K562 (cell line): ENCODE data around the gene ARFRP1. TPM values are rescaled to one million over a fixed set of nuclear protein-coding genes. Genes with fewer than 3 reads are reported as not detected.

ENCODE experiments used
- ATF7 ChIP-seq: fragments of 450-650 bp; IDR thresholded peaks from 2 replicates; pipeline ENCODE4 v1.7.1; 2014; ENCODE audit warnings: mild to moderate bottlenecking, moderate library complexity
- BCL6 ChIP-seq: fragments of 250-450 bp; sonication (Bioruptor Pico); IDR thresholded peaks from 2 replicates; pipeline ENCODE4 v1.4.0; 2020
- CLOCK ChIP-seq: fragments of 250-450 bp; sonication (Bioruptor Pico); IDR thresholded peaks from 2 replicates; pipeline ENCODE4 v1.4.0; 2020; ENCODE audit warnings: mild to moderate bottlenecking, moderate library complexity, borderline replicate concordance
- CREB3L1 ChIP-seq: fragments of 450-650 bp; IDR thresholded peaks from 2 replicates; pipeline ENCODE4 v1.6.1; 2014; ENCODE audit warnings: low read depth, mild to moderate bottlenecking, moderate library complexity, borderline replicate concordance
- ESRRA ChIP-seq: fragments of 450-650 bp; IDR thresholded peaks from 2 replicates; pipeline ENCODE4 v1.6.1; 2014; ENCODE audit warnings: low read depth, mild to moderate bottlenecking, moderate library complexity, borderline replicate concordance
- HDAC6 ChIP-seq: IDR thresholded peaks from 2 replicates; pipeline ENCODE4 v1.6.1; 2012; ENCODE audit warnings: low read depth, mild to moderate bottlenecking, control low read depth, inconsistent platforms, low read length, moderate library complexity
- KAT7 ChIP-seq: sonication (generic); formaldehyde crosslinking; IDR thresholded peaks from 2 replicates; pipeline ENCODE4 v1.8.0; 2022; ENCODE audit warnings: missing genetic modification reagents, mild to moderate bottlenecking, borderline replicate concordance
- POLR2AphosphoS2 ChIP-seq: IDR thresholded peaks from 2 replicates; pipeline ENCODE4 v1.6.1; 2012; ENCODE audit warnings: low read length, improper control_type of control experiment
- SRSF7 ChIP-seq: fragments of 200-400 bp; formaldehyde crosslinking; optimal IDR thresholded peaks from 2 replicates; pipeline ENCODE3; 2017; ENCODE audit warnings: mild to moderate bottlenecking, low read depth, low read length
- TAF9B ChIP-seq: fragments of 450-650 bp; IDR thresholded peaks from 2 replicates; pipeline ENCODE4 v1.6.1; 2018; ENCODE audit warnings: mild to moderate bottlenecking; ENCODE audit not compliant: partially characterized antibody
- TCF7L2 ChIP-seq: fragments of 150-350 bp; IDR thresholded peaks from 2 replicates; pipeline ENCODE4 v1.6.1; 2016; ENCODE audit warnings: low read depth, mild to moderate bottlenecking, low read length, moderate library complexity
- ZFX ChIP-seq: sonication (generic); formaldehyde crosslinking; IDR thresholded peaks from 2 replicates; pipeline ENCODE4 v1.8.0; 2022; ENCODE audit warnings: mild to moderate bottlenecking, missing genetic modification reagents, moderate library complexity
- ZNF551 ChIP-seq: fragments of 250-450 bp; sonication (Bioruptor Pico); IDR thresholded peaks from 2 replicates; pipeline ENCODE4 v1.5.0; 2021; ENCODE audit warnings: mild to moderate bottlenecking, moderate library complexity
- ZSCAN32 ChIP-seq: fragments of 450-650 bp; formaldehyde crosslinking; IDR thresholded peaks from 2 replicates; pipeline ENCODE4 v1.4.0; 2020; ENCODE audit warnings: mild to moderate bottlenecking, moderate library complexity
- polyA plus RNA-seq, 8 experiments: library from polyadenylated mRNA; depleted of rRNA in 4 of 8; stranded (reverse) in 5 of 8; unstranded in 3 of 8; fragments of >200 nt; fragmentation: Nextera tagmentation in 2 of 8; fragmentation: Illumina TruSeq in 1 of 8; extraction: Ambion mirVana in 2 of 8; extraction: Trizol in 1 of 8; gene quantifications; 2 replicates each; pipeline versions ENCODE4 v1.2.1 to v1.2.3, GENCODE V29; 2011 to 2014; ENCODE audit warnings: inconsistent platforms in 1 of 8, missing spikeins in 1 of 8
- total RNA-seq, 7 experiments: library from RNA; depleted of rRNA in 6 of 7; stranded (reverse); fragments of >200 nt in 6 of 7; fragmentation: Illumina TruSeq in 2 of 7; extraction: Trizol in 2 of 7; gene quantifications; 2 replicates each; pipeline versions ENCODE4 v1.2.1 to v1.2.3, GENCODE V29; 2011 to 2021; ENCODE audit warnings: low replicate concordance in 1 of 7
- TF ChIP-seq, protein P1 (sequence below): sonication (generic); formaldehyde crosslinking; IDR thresholded peaks from 2 replicates; pipeline ENCODE4 v1.8.1; 2023; ENCODE audit warnings: mild to moderate bottlenecking, missing genetic modification reagents
- TF ChIP-seq, protein P2 (sequence below): IDR thresholded peaks from 2 replicates; pipeline ENCODE4 v1.6.1; 2011; ENCODE audit warnings: borderline replicate concordance, low read depth, mild to moderate bottlenecking, moderate library complexity, low read length; ENCODE audit not compliant: insufficient read depth, poor library complexity, severe bottlenecking
- TF ChIP-seq, protein P3 (sequence below): fragments of 250-450 bp; sonication (Bioruptor Pico); IDR thresholded peaks from 2 replicates; pipeline ENCODE4 v1.5.0; 2020; ENCODE audit warnings: mild to moderate bottlenecking, borderline replicate concordance

Gene ARFRP1
- total and polyA plus RNA-seq, 9 of the 15 experiments (the other 6 are each of a cell fraction or from before 2014, with no cell fraction given), result 2.2 to 78.9 (median 37.3) TPM

- TF ChIP-seq, protein P1, sequence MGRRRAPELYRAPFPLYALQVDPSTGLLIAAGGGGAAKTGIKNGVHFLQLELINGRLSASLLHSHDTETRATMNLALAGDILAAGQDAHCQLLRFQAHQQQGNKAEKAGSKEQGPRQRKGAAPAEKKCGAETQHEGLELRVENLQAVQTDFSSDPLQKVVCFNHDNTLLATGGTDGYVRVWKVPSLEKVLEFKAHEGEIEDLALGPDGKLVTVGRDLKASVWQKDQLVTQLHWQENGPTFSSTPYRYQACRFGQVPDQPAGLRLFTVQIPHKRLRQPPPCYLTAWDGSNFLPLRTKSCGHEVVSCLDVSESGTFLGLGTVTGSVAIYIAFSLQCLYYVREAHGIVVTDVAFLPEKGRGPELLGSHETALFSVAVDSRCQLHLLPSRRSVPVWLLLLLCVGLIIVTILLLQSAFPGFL, result 0 out of 2 replicates have a peak, but pooled peaks have one; percentile 59
- TF ChIP-seq KAT7 (peak; percentile 90; the same call in 1 of the 2 replicates), TCF7L2 (no peak), HDAC6 (no peak), CREB3L1 (0 out of 2 replicates have a peak, but pooled peaks have one; percentile 20), ZNF551 (no peak), ESRRA (peak; percentile 30; the same call in 1 of the 2 replicates), SRSF7 (no peak), CLOCK (CRISPR knock-in tag) (no peak), POLR2AphosphoS2 (no peak), ATF7 (no peak), TAF9B (no peak), ZSCAN32 (CRISPR knock-in tag) (no peak), BCL6 (CRISPR knock-in tag) (no peak), ZFX (CRISPR knock-in tag) (peak; percentile 71)
- TF ChIP-seq, protein P2, sequence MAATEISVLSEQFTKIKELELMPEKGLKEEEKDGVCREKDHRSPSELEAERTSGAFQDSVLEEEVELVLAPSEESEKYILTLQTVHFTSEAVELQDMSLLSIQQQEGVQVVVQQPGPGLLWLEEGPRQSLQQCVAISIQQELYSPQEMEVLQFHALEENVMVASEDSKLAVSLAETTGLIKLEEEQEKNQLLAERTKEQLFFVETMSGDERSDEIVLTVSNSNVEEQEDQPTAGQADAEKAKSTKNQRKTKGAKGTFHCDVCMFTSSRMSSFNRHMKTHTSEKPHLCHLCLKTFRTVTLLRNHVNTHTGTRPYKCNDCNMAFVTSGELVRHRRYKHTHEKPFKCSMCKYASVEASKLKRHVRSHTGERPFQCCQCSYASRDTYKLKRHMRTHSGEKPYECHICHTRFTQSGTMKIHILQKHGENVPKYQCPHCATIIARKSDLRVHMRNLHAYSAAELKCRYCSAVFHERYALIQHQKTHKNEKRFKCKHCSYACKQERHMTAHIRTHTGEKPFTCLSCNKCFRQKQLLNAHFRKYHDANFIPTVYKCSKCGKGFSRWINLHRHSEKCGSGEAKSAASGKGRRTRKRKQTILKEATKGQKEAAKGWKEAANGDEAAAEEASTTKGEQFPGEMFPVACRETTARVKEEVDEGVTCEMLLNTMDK, result no peak
- TF ChIP-seq, protein P3, sequence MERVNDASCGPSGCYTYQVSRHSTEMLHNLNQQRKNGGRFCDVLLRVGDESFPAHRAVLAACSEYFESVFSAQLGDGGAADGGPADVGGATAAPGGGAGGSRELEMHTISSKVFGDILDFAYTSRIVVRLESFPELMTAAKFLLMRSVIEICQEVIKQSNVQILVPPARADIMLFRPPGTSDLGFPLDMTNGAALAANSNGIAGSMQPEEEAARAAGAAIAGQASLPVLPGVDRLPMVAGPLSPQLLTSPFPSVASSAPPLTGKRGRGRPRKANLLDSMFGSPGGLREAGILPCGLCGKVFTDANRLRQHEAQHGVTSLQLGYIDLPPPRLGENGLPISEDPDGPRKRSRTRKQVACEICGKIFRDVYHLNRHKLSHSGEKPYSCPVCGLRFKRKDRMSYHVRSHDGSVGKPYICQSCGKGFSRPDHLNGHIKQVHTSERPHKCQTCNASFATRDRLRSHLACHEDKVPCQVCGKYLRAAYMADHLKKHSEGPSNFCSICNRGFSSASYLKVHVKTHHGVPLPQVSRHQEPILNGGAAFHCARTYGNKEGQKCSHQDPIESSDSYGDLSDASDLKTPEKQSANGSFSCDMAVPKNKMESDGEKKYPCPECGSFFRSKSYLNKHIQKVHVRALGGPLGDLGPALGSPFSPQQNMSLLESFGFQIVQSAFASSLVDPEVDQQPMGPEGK, result no peak
Observed at GRCh38 chr20:63653041-63653973, 54.5 kb downstream of the ARFRP1 start, which contains the start of gene STMN3 (continued).
